ENCODE results near the gene HYAL2.

Gene HYAL2

GRCh38 chr3:50279255-50280016, 43.1 kb downstream of the HYAL2 start:
- Histone ChIP-seq H3K27me3 (no peaks in the 10 kb centered on the region), H3K36me3 (peaks cover 0 to 17% (median 0%) of the 10 kb centered on the region in 3 donors), H3K27ac (peak overlapping the region; percentile 9 to 60), H3K4me3 (no peak overlapping the region), H3K9me3 (no peaks in the 10 kb centered on the region), H3K4me1 (peaks cover 0 to 16% (median 12%) of the 10 kb centered on the region in 4 donors)
- no peak for DNase-seq
- no peak for TF ChIP-seq CTCF (IDR thresholded peaks at IDR 0.05)
- intact Hi-C loops (cut with DNase I; ENCODE audit: low total_unique reads): loop anchor here (5.0 to 10.0 kb wide), 2 partner anchors 37 to 155 kb away; no protein-coding TSS in a partner anchor

GRCh38 chr3:50278880-50279224, 43.7 kb downstream of the HYAL2 start, which contains the start of gene LSMEM2:
Gene LSMEM2, plus strand, starts transcription at chr3:50279087. Its CDS starts 27 bp downstream, at chr3:50279114.
- Histone ChIP-seq H3K27ac (peak within 1 kb of the TSS; percentile 9 to 60), H3K9me3 (no peaks in the 10 kb centered on the region), H3K36me3 (peaks cover 0 to 17% (median 0%) of the 10 kb centered on the region in 3 donors), H3K4me1 (peaks cover 0 to 20% (median 13%) of the 10 kb centered on the region in 4 donors), H3K4me3 (no peak within 1 kb of the TSS), H3K27me3 (no peaks in the 10 kb centered on the region)
- DNase-seq: no peak
- intact Hi-C loops (cut with DNase I; ENCODE audit: low total_unique reads): loop anchor here (5.0 to 10.0 kb wide), 2 partner anchors 37 to 154 kb away; no protein-coding TSS in a partner anchor
- no peak for TF ChIP-seq CTCF (IDR thresholded peaks at IDR 0.05)

GRCh38 chr3:50278123-50278879, 44.2 kb downstream of the HYAL2 start:
- peak overlapping the region; percentile 9 to 60 for H3K27ac ChIP-seq
- peaks cover 0 to 17% (median 0%) of the 10 kb centered on the region in 3 donors for H3K36me3 ChIP-seq
- no peak overlapping the region for H3K4me3 ChIP-seq
- H3K27me3 ChIP-seq: no peaks in the 10 kb centered on the region
- no peak for TF ChIP-seq CTCF (IDR thresholded peaks at IDR 0.05)
- H3K4me1 ChIP-seq: peaks cover 0 to 26% (median 16%) of the 10 kb centered on the region in 4 donors
- H3K9me3 ChIP-seq: no peaks in the 10 kb centered on the region
- intact Hi-C loops (cut with DNase I; ENCODE audit: low total_unique reads): loop anchor here (5.0 to 10.0 kb wide), 2 partner anchors 36 to 154 kb away; no protein-coding TSS in a partner anchor
- no peak for DNase-seq

- peaks cover 0 to 17% (median 0%) of the 10 kb centered on the region in 3 donors for H3K36me3 ChIP-seq
- no peak for DNase-seq
- TF ChIP-seq CTCF (IDR thresholded peaks at IDR 0.05): no peak
- intact Hi-C loops (cut with DNase I; ENCODE audit: low total_unique reads): loop anchor here (5.0 to 10.0 kb wide), 2 partner anchors 34 to 152 kb away; no protein-coding TSS in a partner anchor
- H3K4me3 ChIP-seq: no peak overlapping the region
- peaks cover 0 to 35% (median 21%) of the 10 kb centered on the region in 4 donors for H3K4me1 ChIP-seq
- H3K27me3 ChIP-seq: no peaks in the 10 kb centered on the region
- no peak overlapping the region for H3K27ac ChIP-seq
- no peaks in the 10 kb centered on the region for H3K9me3 ChIP-seq
Measured at GRCh38 chr3:50276762-50277101, 45.8 kb downstream of the HYAL2 start.

- H3K36me3 ChIP-seq: peaks cover 0 to 17% (median 0%) of the 10 kb centered on the region in 3 donors
- DNase-seq: no peak
- no peaks in the 10 kb centered on the region for H3K27me3 ChIP-seq
- H3K9me3 ChIP-seq: no peaks in the 10 kb centered on the region
- H3K4me3 ChIP-seq: no peak overlapping the region
- peaks cover 0 to 35% (median 21%) of the 10 kb centered on the region in 4 donors for H3K4me1 ChIP-seq
- H3K27ac ChIP-seq: no peak overlapping the region
- no peak for TF ChIP-seq CTCF (IDR thresholded peaks at IDR 0.05)
- intact Hi-C loops (cut with DNase I; ENCODE audit: low total_unique reads): loop anchor here (5.0 to 10.0 kb wide), 2 partner anchors 34 to 151 kb away; no protein-coding TSS in a partner anchor
Measured at GRCh38 chr3:50275996-50276761, 46.4 kb downstream of the HYAL2 start.

All from tibial artery (tissue), 4 donors.